SK-N-MC (cell line): ENCODE results near the gene MGA.

ENCODE experiments used
- EZH2 ChIP-seq: fragments of 200-600 bp; sonication (generic); IDR thresholded peaks from one replicate; pipeline ENCODE4 v1.6.1; 2017; ENCODE audit warnings: antibody characterized with exemption
- FOXP2 ChIP-seq: optimal IDR thresholded peaks from 2 replicates; pipeline ENCODE3; 2011; ENCODE audit warnings: mild to moderate bottlenecking, moderate library complexity; ENCODE audit not compliant: insufficient read depth; ENCODE audit errors: extremely low read length, control extremely low read depth
- POLR2AphosphoS5 ChIP-seq: IDR thresholded peaks from 2 replicates; pipeline ENCODE4 v1.6.1; 2012; ENCODE audit warnings: mild to moderate bottlenecking, low read depth, low read length, borderline replicate concordance

DNA sequence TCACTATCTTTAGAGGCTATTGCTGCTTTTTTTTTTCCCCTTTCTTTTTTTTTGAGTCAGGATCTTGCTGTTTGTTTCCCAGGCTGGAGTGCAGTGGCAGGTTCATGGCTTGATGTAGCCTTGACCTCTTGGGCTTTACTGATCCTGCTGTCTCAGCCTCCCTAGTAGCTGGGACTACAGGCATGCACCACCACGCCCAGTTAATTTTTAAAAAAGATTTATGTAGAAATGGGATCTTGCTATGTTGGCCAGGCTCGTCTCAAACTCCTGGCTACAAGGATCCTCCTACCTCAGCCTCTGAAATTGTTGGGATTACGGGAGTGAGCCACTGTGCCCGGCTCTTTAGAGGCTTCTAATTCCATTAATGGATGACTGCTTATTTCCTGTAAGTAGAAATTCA, 15.1 kb downstream of the MGA start:
- TF ChIP-seq POLR2AphosphoS5 (no peak), EZH2 (no peak), FOXP2 (no peak)
